Activated CD8-positive, alpha-beta T cell treated with anti-CD3 and anti-CD28 coated beads for 36 hours (primary cell): ENCODE measurements around the gene SSBP3. TPM values are rescaled to one million over a fixed set of nuclear protein-coding genes. Genes with fewer than 3 reads are reported as not detected.
"Not testable (repeated sequence)": the region's sequence is repeated elsewhere in the genome, so short reads cannot be mapped to it uniquely, and the experiment has no call there.

Experiments
- ATAC-seq: fragments of 200-7000 bp; cut with Tn5 transposase; one replicate; pipeline ENCODE4 v1.10.0; 2021; ENCODE audit warnings: mild to moderate bottlenecking, moderate library complexity
- CTCF ChIA-PET: fragments of 350-600 bp; sonication (Branson Sonifier 250); formaldehyde crosslinking; loops from one replicate; lab custom pipeline; 2021; ENCODE audit warnings: antibody characterized with exemption; lab: Charles Lee
- POLR2A ChIA-PET: fragments of 350-600 bp; sonication (Branson Sonifier 250); formaldehyde crosslinking; loops from one replicate; lab custom pipeline; 2021; ENCODE audit warnings: antibody characterized with exemption; lab: Charles Lee
- DNase-seq: peaks from one replicate; pipeline ENCODE4 v3.0.0-alpha.2; 2020
- H3K27ac Mint-ChIP-seq: one replicate; pipeline ENCODE4 v1.8.0; 2021; ENCODE audit warnings: mild to moderate bottlenecking, mixed read lengths
- H3K27me3 Mint-ChIP-seq: one replicate; pipeline ENCODE4 v1.8.0; 2021; ENCODE audit warnings: mixed read lengths
- H3K36me3 Mint-ChIP-seq: one replicate; pipeline ENCODE4 v1.8.0; 2021; ENCODE audit warnings: low read depth, mixed read lengths
- H3K4me1 Mint-ChIP-seq: one replicate; pipeline ENCODE4 v1.8.0; 2021; ENCODE audit warnings: low read depth, mixed read lengths
- H3K4me3 Mint-ChIP-seq: one replicate; pipeline ENCODE4 v1.8.0; 2021; ENCODE audit warnings: mild to moderate bottlenecking, moderate library complexity, mixed read lengths
- H3K9me3 Mint-ChIP-seq: one replicate; pipeline ENCODE4 v1.8.0; 2021; ENCODE audit warnings: mixed read lengths
- CTCF ChIP-seq: fragments of 200-600 bp; IDR thresholded peaks from one replicate; pipeline ENCODE4 v1.8.0; 2022; ENCODE audit warnings: antibody characterized with exemption, mild to moderate bottlenecking
- intact Hi-C: fragments of 100-400 bp; cut with micrococcal nuclease; formaldehyde crosslinking; loops from one replicate; pipeline ENCODE4 v1.10.0; 2022
- total RNA-seq, 2 experiments: library from RNA; stranded (reverse); gene quantifications; one replicate each; pipeline ENCODE4 v1.2.3, GENCODE V29; 2021

Gene SSBP3
- total RNA-seq, 2 experiments from 2014 or later = 62.6 to 67.8 TPM

- H3K9me3 Mint-ChIP-seq = no peaks in the 10 kb centered on the region
- peaks cover 33% of the 10 kb centered on the region for H3K36me3 Mint-ChIP-seq
- CTCF ChIA-PET = interaction anchor here (0.7 kb wide), 1 partner anchor 11 kb away, joined by 3 read pairs; no protein-coding TSS in a partner anchor
- intact Hi-C loops = no loop called here
- ATAC-seq = no peak
- DNase-seq = no peak
- peaks cover 37% of the 10 kb centered on the region for H3K4me1 Mint-ChIP-seq
- H3K4me3 Mint-ChIP-seq = no peak overlapping the region
- H3K27me3 Mint-ChIP-seq = no peaks in the 10 kb centered on the region
- H3K27ac Mint-ChIP-seq = no peak overlapping the region
- POLR2A ChIA-PET = interaction anchor here (1.2 to 1.5 kb wide), 2 partner anchors 11 to 192 kb away, joined by 3 read pairs; partner anchors contain the start of genes CYB5RL and MRPL37
- no peak for TF ChIP-seq CTCF
Observed at GRCh38 chr1:54392401-54392800, 13.8 kb downstream of the SSBP3 start.

- no peaks in the 10 kb centered on the region for H3K9me3 Mint-ChIP-seq
- POLR2A ChIA-PET = interaction anchor here (0.6 to 1.5 kb wide), 4 partner anchors 12 to 192 kb away, joined by 3 read pairs; partner anchors contain the start of genes CYB5RL and MRPL37
- CTCF ChIA-PET = no interaction called here
- intact Hi-C loops = no loop called here
- H3K27ac Mint-ChIP-seq = no peak overlapping the region
- H3K27me3 Mint-ChIP-seq = no peaks in the 10 kb centered on the region
- no peak for DNase-seq
- TF ChIP-seq CTCF = no peak
- H3K4me1 Mint-ChIP-seq = peaks cover 33% of the 10 kb centered on the region
- H3K4me3 Mint-ChIP-seq = no peak overlapping the region
- H3K36me3 Mint-ChIP-seq = peaks cover 29% of the 10 kb centered on the region
- ATAC-seq = no peak
Observed at GRCh38 chr1:54391450-54392209, 14.6 kb downstream of the SSBP3 start.

- DNase-seq (no peak), ATAC-seq (no peak)
- ChIA-PET POLR2A (no interaction called here), CTCF (no interaction called here)
- no peak for TF ChIP-seq CTCF
- Mint-ChIP-seq H3K9me3 (no peaks in the 10 kb centered on the region), H3K27ac (no peak overlapping the region), H3K4me1 (peaks cover 31% of the 10 kb centered on the region), H3K27me3 (no peaks in the 10 kb centered on the region), H3K36me3 (peaks cover 23% of the 10 kb centered on the region), H3K4me3 (no peak overlapping the region)
- intact Hi-C loops = no loop called here
Observed at GRCh38 chr1:54390655-54391054, 15.5 kb downstream of the SSBP3 start.

GRCh38 chr1:54389608-54390007 lies 16.6 kb downstream of the SSBP3 start:
- H3K4me3 Mint-ChIP-seq, H3K9me3 Mint-ChIP-seq, intact Hi-C loops, POLR2A ChIA-PET, H3K27ac Mint-ChIP-seq, DNase-seq, CTCF ChIA-PET, H3K27me3 Mint-ChIP-seq, ATAC-seq: not testable (repeated sequence)
- H3K36me3 Mint-ChIP-seq = peaks cover 18% of the 10 kb centered on the region
- peaks cover 34% of the 10 kb centered on the region for H3K4me1 Mint-ChIP-seq

GRCh38 chr1:54387419-54387818 lies 18.8 kb downstream of the SSBP3 start:
- H3K4me3 Mint-ChIP-seq = no peak overlapping the region
- ATAC-seq = no peak
- peaks cover 39% of the 10 kb centered on the region for H3K4me1 Mint-ChIP-seq
- POLR2A ChIA-PET = interaction anchor here (1.3 kb wide), 1 partner anchor 9 kb away, joined by 4 read pairs; no protein-coding TSS in a partner anchor
- no peak overlapping the region for H3K27ac Mint-ChIP-seq
- CTCF ChIA-PET = no interaction called here
- no peaks in the 10 kb centered on the region for H3K27me3 Mint-ChIP-seq
- no peak for TF ChIP-seq CTCF
- no peak for DNase-seq
- H3K36me3 Mint-ChIP-seq = peaks cover 12% of the 10 kb centered on the region
- H3K9me3 Mint-ChIP-seq = no peaks in the 10 kb centered on the region
- intact Hi-C loops = no loop called here
